ENCODE results near the gene CDK18.
A peak's percentile ranks its signal among the peaks of the same experiment; 100 is the strongest.

Gene CDK18

DNA sequence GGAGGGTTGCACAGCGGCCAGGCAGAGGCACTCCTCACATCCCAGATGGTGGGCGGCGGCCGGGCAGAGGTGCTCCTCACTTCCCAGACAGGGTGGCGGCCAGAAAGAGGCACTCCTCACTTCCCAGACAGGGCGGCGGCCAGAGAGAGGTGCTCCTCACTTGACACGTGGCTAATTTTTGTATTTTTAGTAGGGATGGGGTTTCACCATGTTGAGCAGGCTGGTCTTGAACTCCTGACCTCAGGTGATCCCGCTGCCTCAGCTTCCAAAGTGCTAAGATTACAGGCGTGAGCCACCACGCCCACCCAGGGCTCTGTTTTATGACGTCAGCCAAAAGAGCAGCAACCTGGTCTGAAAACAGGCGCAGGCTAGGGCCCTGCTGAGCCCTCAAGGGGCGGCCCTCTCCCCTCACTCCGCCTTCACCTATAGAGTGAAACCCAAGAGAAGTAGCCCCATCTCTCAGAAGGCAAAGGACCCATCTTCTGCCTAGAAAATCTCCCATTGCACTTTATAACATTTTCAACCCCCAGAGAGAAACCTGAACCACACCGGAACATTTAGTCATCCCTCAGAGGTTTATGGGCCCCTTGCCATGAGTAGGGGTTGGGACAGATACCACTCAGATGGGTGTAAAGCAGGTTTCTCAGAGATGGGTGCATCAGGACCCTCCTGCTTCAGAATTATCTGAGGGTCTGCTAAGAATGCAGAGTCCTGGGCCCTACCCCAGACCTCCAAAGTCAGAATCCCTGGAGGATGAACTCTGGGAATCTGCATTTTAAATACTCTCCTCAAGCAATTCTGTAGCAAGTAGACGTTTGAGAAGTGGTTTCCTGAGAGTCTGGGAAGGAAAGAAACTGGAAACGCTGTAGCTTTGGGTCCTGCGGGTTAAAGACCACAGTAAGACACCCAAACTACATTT, 40.8 kb downstream of the CDK18 start:
- H3K9ac ChIP-seq (ENCODE audit: low read length in 5 of 5), result no peak overlapping the region
- H3K27me3 ChIP-seq (ENCODE audit: control insufficient read depth in 5 of 5, insufficient read depth in 4 of 5, low read length in 5 of 5), result peaks cover 10 to 20% (median 16%) of the 10 kb centered on the region in 5 donors
- no peak overlapping the region for H3K4me3 ChIP-seq (ENCODE audit: low read depth in 1 of 5, low read length in 5 of 5)
- H3K27ac ChIP-seq (ENCODE audit: low read depth, low read length), result no peak overlapping the region
- H3K36me3 ChIP-seq (ENCODE audit: control insufficient read depth in 5 of 5, insufficient read depth in 5 of 5, low read length in 5 of 5), result no peaks in the 10 kb centered on the region
- peaks cover 5 to 26% (median 6%) of the 10 kb centered on the region in 5 donors for H3K4me1 ChIP-seq (ENCODE audit: control insufficient read depth in 5 of 5, insufficient read depth in 5 of 5, low read length in 5 of 5)
- peaks cover 0 to 4% (median 0%) of the 10 kb centered on the region in 5 donors for H3K9me3 ChIP-seq (ENCODE audit: control insufficient read depth in 5 of 5, low read length in 5 of 5)

- Histone ChIP-seq H3K9me3 (ENCODE audit: control insufficient read depth in 5 of 5, low read length in 5 of 5) (peaks cover 0 to 4% (median 0%) of the 10 kb centered on the region in 5 donors), H3K27ac (ENCODE audit: low read depth, low read length) (no peak overlapping the region), H3K4me1 (ENCODE audit: control insufficient read depth in 5 of 5, insufficient read depth in 5 of 5, low read length in 5 of 5) (peaks cover 5 to 25% (median 6%) of the 10 kb centered on the region in 5 donors), H3K4me3 (ENCODE audit: low read depth in 1 of 5, low read length in 5 of 5) (no peak overlapping the region), H3K27me3 (ENCODE audit: control insufficient read depth in 5 of 5, insufficient read depth in 4 of 5, low read length in 5 of 5) (peaks cover 10 to 20% (median 16%) of the 10 kb centered on the region in 5 donors), H3K36me3 (ENCODE audit: control insufficient read depth in 5 of 5, insufficient read depth in 5 of 5, low read length in 5 of 5) (no peaks in the 10 kb centered on the region), H3K9ac (ENCODE audit: low read length in 5 of 5) (no peak overlapping the region)
Observed at GRCh38 chr1:205545991-205546390, 41.5 kb downstream of the CDK18 start.

GRCh38 chr1:205546541-205546940, 42.1 kb downstream of the CDK18 start:
- no peak overlapping the region for H3K4me3 ChIP-seq (ENCODE audit: low read depth in 1 of 5, low read length in 5 of 5)
- peaks cover 10 to 20% (median 16%) of the 10 kb centered on the region in 5 donors for H3K27me3 ChIP-seq (ENCODE audit: control insufficient read depth in 5 of 5, insufficient read depth in 4 of 5, low read length in 5 of 5)

DNA sequence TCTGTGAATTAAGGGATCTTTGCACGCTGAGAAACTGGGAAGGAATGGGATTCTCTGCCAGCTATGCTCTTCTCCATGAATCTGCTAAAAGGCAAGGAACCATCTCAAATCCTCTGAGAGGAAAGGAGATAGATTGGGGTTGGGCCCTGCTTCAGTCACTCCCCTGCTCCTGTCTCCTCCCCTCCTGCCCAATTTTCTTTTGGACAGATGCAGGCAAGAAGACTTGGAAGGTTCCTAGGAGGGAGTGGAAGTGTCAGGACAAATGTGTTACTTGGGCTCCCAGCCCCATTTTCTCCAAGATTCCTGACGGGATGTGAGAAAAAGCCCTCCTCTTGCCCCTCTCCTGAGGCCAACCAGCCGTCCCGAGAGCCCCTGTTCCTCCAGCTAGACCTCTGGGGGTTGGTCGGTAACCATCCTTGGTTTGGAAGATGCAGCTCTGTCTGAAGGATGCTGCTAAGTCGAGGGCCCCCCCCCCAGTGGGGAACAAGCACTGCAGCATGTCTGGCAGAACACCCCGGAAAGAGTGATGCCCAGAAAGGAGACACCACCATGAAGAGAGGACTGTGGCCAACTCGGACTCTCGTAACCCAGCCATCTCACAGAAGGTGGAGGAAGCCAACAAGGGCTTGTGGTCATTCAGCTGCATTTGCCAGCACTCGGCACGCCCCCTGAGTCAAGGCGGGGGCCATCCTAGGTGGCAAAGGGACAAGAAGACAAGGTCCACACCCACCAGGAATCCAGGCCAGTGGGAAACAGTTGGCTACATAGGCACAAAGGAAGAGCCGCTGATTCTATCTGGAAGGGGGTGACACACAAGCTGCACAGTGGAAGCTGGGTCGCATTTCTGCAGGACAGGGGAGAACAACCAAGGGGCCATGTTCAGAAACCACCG, 43.7 kb downstream of the CDK18 start:
- H3K27ac ChIP-seq (ENCODE audit: low read depth, low read length), result no peak overlapping the region
- H3K36me3 ChIP-seq (ENCODE audit: control insufficient read depth in 5 of 5, insufficient read depth in 5 of 5, low read length in 5 of 5), result no peaks in the 10 kb centered on the region
- H3K4me3 ChIP-seq (ENCODE audit: low read depth in 1 of 5, low read length in 5 of 5), result no peak overlapping the region
- H3K27me3 ChIP-seq (ENCODE audit: control insufficient read depth in 5 of 5, insufficient read depth in 4 of 5, low read length in 5 of 5), result peaks cover 7 to 20% (median 13%) of the 10 kb centered on the region in 5 donors
- H3K4me1 ChIP-seq (ENCODE audit: control insufficient read depth in 5 of 5, insufficient read depth in 5 of 5, low read length in 5 of 5), result peaks cover 3 to 11% (median 6%) of the 10 kb centered on the region in 5 donors
- no peak overlapping the region for H3K9ac ChIP-seq (ENCODE audit: low read length in 5 of 5)
- no peaks in the 10 kb centered on the region for H3K9me3 ChIP-seq (ENCODE audit: control insufficient read depth in 5 of 5, low read length in 5 of 5)

More at GRCh38 chr1:205546541-205546940, 42.1 kb downstream of the CDK18 start:
- Histone ChIP-seq H3K9ac (ENCODE audit: low read length in 5 of 5) (no peak overlapping the region), H3K36me3 (ENCODE audit: control insufficient read depth in 5 of 5, insufficient read depth in 5 of 5, low read length in 5 of 5) (no peaks in the 10 kb centered on the region), H3K27ac (ENCODE audit: low read depth, low read length) (no peak overlapping the region), H3K9me3 (ENCODE audit: control insufficient read depth in 5 of 5, low read length in 5 of 5) (peaks cover 0 to under 1% (median 0%) of the 10 kb centered on the region in 5 donors), H3K4me1 (ENCODE audit: control insufficient read depth in 5 of 5, insufficient read depth in 5 of 5, low read length in 5 of 5) (peaks cover 5 to 19% (median 6%) of the 10 kb centered on the region in 5 donors)

DNA sequence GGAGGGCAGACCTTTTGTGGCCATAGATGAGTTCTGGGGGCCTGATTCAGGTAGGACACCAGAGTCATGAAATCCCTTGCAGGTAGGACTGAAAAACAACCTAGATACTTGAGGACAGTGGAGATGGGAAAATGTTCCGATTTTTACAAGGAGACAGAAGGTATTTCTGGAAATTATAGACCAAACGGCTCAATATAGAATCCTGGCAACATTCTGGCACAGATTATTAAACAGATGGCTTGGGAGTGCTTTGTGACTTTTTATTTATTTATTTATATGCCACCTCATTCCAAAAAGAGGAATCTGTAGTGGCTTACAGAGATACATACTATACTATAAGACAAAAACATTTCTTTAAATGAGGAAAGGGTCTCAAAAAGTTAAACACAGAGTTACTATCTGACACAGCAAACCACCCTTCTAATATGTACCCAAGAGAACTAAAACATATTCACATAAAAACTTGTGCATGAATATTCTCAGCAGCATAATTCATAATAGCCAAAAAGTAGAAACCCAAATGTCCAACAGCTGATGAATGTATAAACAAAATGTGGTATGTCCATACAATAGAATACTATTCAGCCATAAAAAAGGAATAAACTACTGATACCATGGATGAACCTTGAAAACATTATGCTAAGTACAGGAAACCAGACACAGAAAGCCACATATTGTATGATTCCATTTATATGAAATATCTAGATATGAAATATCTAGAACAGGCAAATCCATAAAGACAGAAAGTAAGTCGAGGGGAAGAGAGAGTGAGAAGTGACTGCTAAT, 49.8 kb downstream of the CDK18 start:
- Histone ChIP-seq H3K4me3 (ENCODE audit: low read depth in 1 of 5, low read length in 5 of 5) (no peak overlapping the region), H3K36me3 (ENCODE audit: control insufficient read depth in 5 of 5, insufficient read depth in 5 of 5, low read length in 5 of 5) (peaks cover 0 to 3% (median 0%) of the 10 kb centered on the region in 5 donors), H3K9ac (ENCODE audit: low read length in 5 of 5) (no peak overlapping the region), H3K27ac (ENCODE audit: low read depth, low read length) (no peak overlapping the region), H3K9me3 (ENCODE audit: control insufficient read depth in 5 of 5, low read length in 5 of 5) (peaks cover 0 to 8% (median 6%) of the 10 kb centered on the region in 5 donors), H3K27me3 (ENCODE audit: control insufficient read depth in 5 of 5, insufficient read depth in 4 of 5, low read length in 5 of 5) (peaks cover 0 to 4% (median 0%) of the 10 kb centered on the region in 5 donors), H3K4me1 (ENCODE audit: control insufficient read depth in 5 of 5, insufficient read depth in 5 of 5, low read length in 5 of 5) (no peaks in the 10 kb centered on the region)

GRCh38 chr1:205561501-205562203, 57.2 kb downstream of the CDK18 start:
- no peak overlapping the region for H3K27ac ChIP-seq (ENCODE audit: low read depth, low read length)
- H3K36me3 ChIP-seq (ENCODE audit: control insufficient read depth in 5 of 5, insufficient read depth in 5 of 5, low read length in 5 of 5), result no peaks in the 10 kb centered on the region
- peaks cover 0 to 17% (median 9%) of the 10 kb centered on the region in 5 donors for H3K9me3 ChIP-seq (ENCODE audit: control insufficient read depth in 5 of 5, low read length in 5 of 5)
- H3K9ac ChIP-seq (ENCODE audit: low read length in 5 of 5), result no peak overlapping the region
- H3K4me3 ChIP-seq (ENCODE audit: low read depth in 1 of 5, low read length in 5 of 5), result peak overlapping the region in 1 of 5 donors; percentile 12
- H3K4me1 ChIP-seq (ENCODE audit: control insufficient read depth in 5 of 5, insufficient read depth in 5 of 5, low read length in 5 of 5), result peaks cover 0 to 5% (median 0%) of the 10 kb centered on the region in 5 donors
- H3K27me3 ChIP-seq (ENCODE audit: control insufficient read depth in 5 of 5, insufficient read depth in 4 of 5, low read length in 5 of 5), result peaks cover 0 to 6% (median 0%) of the 10 kb centered on the region in 5 donors

DNA sequence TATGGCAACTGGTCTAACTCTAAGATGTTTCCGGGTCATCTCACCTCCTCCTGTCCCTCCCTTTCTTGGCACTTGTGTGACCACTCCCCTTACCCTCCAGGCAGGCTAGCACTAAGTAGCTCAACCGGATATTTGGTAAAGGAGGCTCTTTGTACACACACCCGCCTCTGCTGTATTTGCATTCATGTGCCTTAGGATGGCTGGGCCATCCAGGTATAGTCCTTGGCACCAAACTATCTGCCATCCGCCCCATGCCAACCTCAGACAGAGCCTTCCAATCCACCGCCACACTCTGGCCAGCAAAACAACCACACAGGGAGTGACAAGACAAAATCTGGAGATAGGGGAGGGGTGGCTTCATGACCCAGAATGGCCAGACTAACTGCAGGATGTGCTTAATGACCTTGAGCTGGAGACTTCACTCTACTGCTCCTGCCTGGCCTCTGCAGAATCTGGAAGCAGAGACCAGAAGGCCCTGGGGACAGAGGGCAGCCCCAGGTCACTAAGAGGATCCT, 59.5 kb downstream of the CDK18 start:
- Histone ChIP-seq H3K4me3 (ENCODE audit: low read depth in 1 of 5, low read length in 5 of 5) (no peak overlapping the region), H3K9ac (ENCODE audit: low read length in 5 of 5) (no peak overlapping the region), H3K27me3 (ENCODE audit: control insufficient read depth in 5 of 5, insufficient read depth in 4 of 5, low read length in 5 of 5) (peaks cover 8 to 22% (median 17%) of the 10 kb centered on the region in 5 donors), H3K36me3 (ENCODE audit: control insufficient read depth in 5 of 5, insufficient read depth in 5 of 5, low read length in 5 of 5) (no peaks in the 10 kb centered on the region), H3K9me3 (ENCODE audit: control insufficient read depth in 5 of 5, low read length in 5 of 5) (peaks cover 0 to 17% (median 9%) of the 10 kb centered on the region in 5 donors), H3K4me1 (ENCODE audit: control insufficient read depth in 5 of 5, insufficient read depth in 5 of 5, low read length in 5 of 5) (peaks cover 0 to 10% (median 6%) of the 10 kb centered on the region in 5 donors), H3K27ac (ENCODE audit: low read depth, low read length) (no peak overlapping the region)

GRCh38 chr1:205565799-205566198, 61.3 kb downstream of the CDK18 start:
- H3K4me3 ChIP-seq (ENCODE audit: low read depth in 1 of 5, low read length in 5 of 5), result no peak overlapping the region
- H3K36me3 ChIP-seq (ENCODE audit: control insufficient read depth in 5 of 5, insufficient read depth in 5 of 5, low read length in 5 of 5), result no peaks in the 10 kb centered on the region
- no peak overlapping the region for H3K9ac ChIP-seq (ENCODE audit: low read length in 5 of 5)
- H3K4me1 ChIP-seq (ENCODE audit: control insufficient read depth in 5 of 5, insufficient read depth in 5 of 5, low read length in 5 of 5), result peaks cover 0 to 14% (median 7%) of the 10 kb centered on the region in 5 donors
- H3K27me3 ChIP-seq (ENCODE audit: control insufficient read depth in 5 of 5, insufficient read depth in 4 of 5, low read length in 5 of 5), result peaks cover 14 to 33% (median 24%) of the 10 kb centered on the region in 5 donors
- no peak overlapping the region for H3K27ac ChIP-seq (ENCODE audit: low read depth, low read length)
- H3K9me3 ChIP-seq (ENCODE audit: control insufficient read depth in 5 of 5, low read length in 5 of 5), result peaks cover 0 to 16% (median 9%) of the 10 kb centered on the region in 5 donors
